ENCODE measurements around the gene MEIS2. TPM values are rescaled to one million over a fixed set of nuclear protein-coding genes. Genes with fewer than 3 reads are reported as not detected.

The MEIS2 gene
- total RNA-seq, 2 experiments from 2014 or later: not detected

DNA sequence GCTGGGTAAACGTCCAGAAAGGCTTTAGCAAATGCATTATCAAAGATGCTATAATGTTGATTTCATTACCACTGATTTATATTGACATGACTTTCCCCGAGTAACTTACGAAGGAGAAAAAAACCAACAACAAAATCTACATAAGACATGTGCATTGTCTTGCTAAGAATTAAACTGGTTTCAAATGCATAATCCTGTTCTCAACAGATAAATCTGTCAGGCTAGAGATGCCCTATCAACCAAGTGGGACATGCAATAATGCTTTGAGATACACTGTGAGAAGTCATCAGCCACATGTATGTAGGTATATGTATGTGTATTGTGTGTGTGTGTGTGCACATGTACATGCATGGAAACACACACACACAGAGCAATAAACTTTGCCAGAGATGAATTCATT, 195.6 kb downstream of the MEIS2 start:
- no peak overlapping the region for H3K4me3 Mint-ChIP-seq
- POLR2A ChIA-PET: no interaction called here
- no peak for ATAC-seq (ENCODE audit: poor library complexity)
- Histone ChIP-seq H3K27ac (ENCODE audit: low read depth in 1 of 2, low read length in 2 of 2) (no peak overlapping the region), H3K4me3 (ENCODE audit: low read length) (no peak overlapping the region), H3K4me1 (ENCODE audit: insufficient read depth, low read length) (no peaks in the 10 kb centered on the region), H3K9me3 (ENCODE audit: control insufficient read depth in 1 of 2, insufficient read depth in 1 of 2, low read length in 2 of 2) (no peaks in the 10 kb centered on the region), H3K36me3 (ENCODE audit: insufficient read depth, low read length) (no peaks in the 10 kb centered on the region), H3K27me3 (ENCODE audit: control insufficient read depth in 1 of 2, insufficient read depth in 2 of 2, low read length in 2 of 2) (no peaks in the 10 kb centered on the region)
- TF ChIP-seq, protein P1, sequence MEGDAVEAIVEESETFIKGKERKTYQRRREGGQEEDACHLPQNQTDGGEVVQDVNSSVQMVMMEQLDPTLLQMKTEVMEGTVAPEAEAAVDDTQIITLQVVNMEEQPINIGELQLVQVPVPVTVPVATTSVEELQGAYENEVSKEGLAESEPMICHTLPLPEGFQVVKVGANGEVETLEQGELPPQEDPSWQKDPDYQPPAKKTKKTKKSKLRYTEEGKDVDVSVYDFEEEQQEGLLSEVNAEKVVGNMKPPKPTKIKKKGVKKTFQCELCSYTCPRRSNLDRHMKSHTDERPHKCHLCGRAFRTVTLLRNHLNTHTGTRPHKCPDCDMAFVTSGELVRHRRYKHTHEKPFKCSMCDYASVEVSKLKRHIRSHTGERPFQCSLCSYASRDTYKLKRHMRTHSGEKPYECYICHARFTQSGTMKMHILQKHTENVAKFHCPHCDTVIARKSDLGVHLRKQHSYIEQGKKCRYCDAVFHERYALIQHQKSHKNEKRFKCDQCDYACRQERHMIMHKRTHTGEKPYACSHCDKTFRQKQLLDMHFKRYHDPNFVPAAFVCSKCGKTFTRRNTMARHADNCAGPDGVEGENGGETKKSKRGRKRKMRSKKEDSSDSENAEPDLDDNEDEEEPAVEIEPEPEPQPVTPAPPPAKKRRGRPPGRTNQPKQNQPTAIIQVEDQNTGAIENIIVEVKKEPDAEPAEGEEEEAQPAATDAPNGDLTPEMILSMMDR (IDR thresholded peaks at IDR 0.05): no peak
- H3K36me3 Mint-ChIP-seq (ENCODE audit: low read depth): no peaks in the 10 kb centered on the region
- H3K4me1 Mint-ChIP-seq (ENCODE audit: low read depth): no peaks in the 10 kb centered on the region
- H3K9me3 Mint-ChIP-seq: no peaks in the 10 kb centered on the region
- no peak for DNase-seq
- intact Hi-C loops (cut with DNase I, micrococcal nuclease): no loop called here
- peaks cover 15% of the 10 kb centered on the region for H3K27me3 Mint-ChIP-seq
- H3K27ac Mint-ChIP-seq: no peak overlapping the region
- CTCF ChIA-PET: no interaction called here

DNA sequence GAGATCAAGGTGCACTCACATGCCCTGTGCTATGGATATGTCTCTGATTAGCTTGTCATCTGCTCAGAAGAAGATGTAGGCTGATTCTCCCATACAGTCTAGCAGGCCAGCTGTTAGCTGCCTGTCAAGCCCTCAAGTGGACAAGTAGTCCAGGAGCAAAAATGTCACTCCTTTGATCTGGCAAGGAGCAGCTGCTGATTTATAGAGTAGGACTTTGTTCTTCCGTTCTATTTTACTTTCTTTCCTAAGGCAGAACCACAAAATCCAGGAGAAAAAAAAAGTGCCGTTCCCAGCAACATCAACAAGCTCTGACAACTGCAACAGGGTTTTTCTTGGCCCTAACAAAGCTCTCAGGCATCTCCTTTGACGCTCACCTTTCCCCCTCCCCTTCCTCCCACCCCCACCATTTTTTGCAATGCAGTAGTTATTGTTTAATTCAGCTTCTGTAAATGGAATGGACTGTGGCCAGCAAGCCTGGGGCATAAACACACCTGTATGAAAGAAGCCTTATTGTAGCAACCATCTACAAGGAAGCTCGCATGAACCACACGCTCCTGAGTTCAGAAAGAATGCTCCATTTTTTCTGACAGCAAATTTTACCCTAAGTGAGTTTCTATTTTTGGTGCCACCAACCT, 196.3 kb downstream of the MEIS2 start:
- Histone ChIP-seq H3K4me3 (ENCODE audit: low read length) (no peak overlapping the region), H3K9me3 (ENCODE audit: control insufficient read depth in 1 of 2, insufficient read depth in 1 of 2, low read length in 2 of 2) (no peaks in the 10 kb centered on the region), H3K27me3 (ENCODE audit: control insufficient read depth in 1 of 2, insufficient read depth in 2 of 2, low read length in 2 of 2) (no peaks in the 10 kb centered on the region), H3K4me1 (ENCODE audit: insufficient read depth, low read length) (no peaks in the 10 kb centered on the region), H3K36me3 (ENCODE audit: insufficient read depth, low read length) (no peaks in the 10 kb centered on the region), H3K27ac (ENCODE audit: low read depth in 1 of 2, low read length in 2 of 2) (no peak overlapping the region)
- H3K4me3 Mint-ChIP-seq: no peak overlapping the region
- no peak for DNase-seq
- no peaks in the 10 kb centered on the region for H3K36me3 Mint-ChIP-seq (ENCODE audit: low read depth)
- no peak overlapping the region for H3K27ac Mint-ChIP-seq
- no peaks in the 10 kb centered on the region for H3K4me1 Mint-ChIP-seq (ENCODE audit: low read depth)
- intact Hi-C loops (cut with DNase I, micrococcal nuclease): no loop called here
- no peaks in the 10 kb centered on the region for H3K9me3 Mint-ChIP-seq
- POLR2A ChIA-PET: no interaction called here
- TF ChIP-seq, protein P1 (IDR thresholded peaks at IDR 0.05): no peak
- peaks cover 8% of the 10 kb centered on the region for H3K27me3 Mint-ChIP-seq
- ATAC-seq (ENCODE audit: poor library complexity): no peak
- CTCF ChIA-PET: no interaction called here

DNA sequence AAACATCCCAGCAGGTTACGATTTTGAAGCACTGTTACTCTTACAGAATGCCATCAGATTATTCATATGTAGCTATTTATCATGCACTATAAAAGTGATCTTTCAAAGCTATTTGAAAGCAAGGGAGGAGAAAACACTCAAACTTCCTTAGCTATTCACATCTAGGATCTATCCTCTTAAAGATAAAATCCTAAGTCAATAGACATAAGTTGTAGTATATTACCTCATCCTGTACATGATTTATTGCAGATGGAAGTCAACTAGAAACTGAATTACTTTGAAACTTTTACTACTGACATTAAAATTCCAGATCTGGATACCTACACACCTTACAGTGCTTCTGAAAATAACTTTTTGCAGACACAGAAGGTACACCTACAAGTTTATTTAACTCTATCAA, 197.2 kb downstream of the MEIS2 start:
- CTCF ChIA-PET: interaction anchor here (0.6 kb wide), 1 partner anchor 75 kb away, joined by 4 read pairs; no protein-coding TSS in a partner anchor
- intact Hi-C loops (cut with DNase I, micrococcal nuclease): no loop called here

More for the DNA sequence above, 197.2 kb downstream of the MEIS2 start:
- DNase-seq: no peak
- no peaks in the 10 kb centered on the region for H3K36me3 Mint-ChIP-seq (ENCODE audit: low read depth)
- H3K4me3 Mint-ChIP-seq: no peak overlapping the region
- TF ChIP-seq, protein P1 (IDR thresholded peaks at IDR 0.05): no peak
- H3K4me3 ChIP-seq (ENCODE audit: low read length): no peak overlapping the region
- H3K27me3 Mint-ChIP-seq: peaks cover 12% of the 10 kb centered on the region
- H3K27ac ChIP-seq (ENCODE audit: low read depth in 1 of 2, low read length in 2 of 2): no peak overlapping the region
- ATAC-seq (ENCODE audit: poor library complexity): no peak
- no peaks in the 10 kb centered on the region for H3K9me3 Mint-ChIP-seq
- H3K9me3 ChIP-seq (ENCODE audit: control insufficient read depth in 1 of 2, insufficient read depth in 1 of 2, low read length in 2 of 2): no peaks in the 10 kb centered on the region
- H3K27ac Mint-ChIP-seq: no peak overlapping the region
- no peaks in the 10 kb centered on the region for H3K4me1 Mint-ChIP-seq (ENCODE audit: low read depth)
- H3K4me1 ChIP-seq (ENCODE audit: insufficient read depth, low read length): no peaks in the 10 kb centered on the region
- H3K27me3 ChIP-seq (ENCODE audit: control insufficient read depth in 1 of 2, insufficient read depth in 2 of 2, low read length in 2 of 2): no peaks in the 10 kb centered on the region
- POLR2A ChIA-PET: no interaction called here
- no peaks in the 10 kb centered on the region for H3K36me3 ChIP-seq (ENCODE audit: insufficient read depth, low read length)
